ENCODE results near the gene CYP2F1.
A peak's percentile ranks its signal among the peaks of the same experiment; 100 is the strongest.
"Not testable (repeated sequence)": the region's sequence is repeated elsewhere in the genome, so short reads cannot be mapped to it uniquely, and the experiment has no call there.

Gene CYP2F1

DNA sequence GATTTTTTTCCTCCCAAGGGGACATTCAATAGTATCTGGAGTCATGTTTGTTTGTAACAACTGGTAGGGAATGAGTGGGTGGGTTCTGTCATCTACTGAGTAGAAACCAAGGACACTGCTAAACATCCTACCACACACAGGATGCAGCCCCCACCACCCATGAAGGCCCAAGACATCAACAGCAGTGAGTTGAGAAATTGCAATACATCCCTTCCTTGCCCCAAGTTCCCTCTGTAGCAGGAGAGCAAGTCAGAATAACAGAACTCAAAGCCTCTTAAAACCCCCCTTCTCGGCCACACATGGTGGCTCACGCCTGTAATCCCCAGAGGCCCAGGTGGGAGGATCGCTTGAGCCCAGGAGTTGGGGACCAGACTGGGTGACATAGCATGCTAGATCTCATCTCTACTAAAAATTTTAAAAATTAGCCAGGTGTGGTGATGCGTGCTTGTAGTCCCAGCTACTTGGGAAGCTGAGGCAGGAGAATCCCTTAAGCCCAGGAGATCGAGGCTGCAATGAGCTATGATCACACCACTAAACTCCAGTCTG is 2.4 kb upstream of the CYP2F1 start:
- no peak for DNase-seq (ENCODE audit: low read depth)

DNA sequence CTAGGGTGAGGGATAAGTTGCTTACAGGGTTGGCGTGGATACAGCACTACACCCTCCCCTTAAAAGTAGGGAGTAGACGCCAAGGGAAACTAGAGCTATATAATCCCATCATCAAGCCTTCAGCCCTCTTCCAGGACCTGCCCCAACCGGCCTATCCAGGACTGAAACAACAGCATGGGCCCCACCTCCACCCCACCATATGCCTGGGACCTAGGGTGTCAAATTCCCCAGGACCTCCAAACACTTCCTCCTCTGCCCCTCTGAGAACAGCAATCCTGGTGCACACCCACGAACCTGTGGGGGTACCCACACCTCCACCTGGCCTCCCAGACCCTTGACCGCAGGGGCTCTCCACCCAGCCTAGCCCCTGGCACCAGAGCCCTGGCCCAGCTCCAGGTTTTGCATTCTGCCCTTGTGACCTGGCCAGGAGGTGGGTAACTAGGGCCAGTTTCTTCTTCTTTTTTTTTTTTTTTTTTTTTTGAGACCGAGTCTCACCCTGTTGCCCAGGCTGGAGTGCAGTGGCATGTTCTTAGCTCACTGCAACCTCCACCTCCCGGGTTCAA is 1.4 kb upstream of the CYP2F1 start:
- TF ChIP-seq, protein P1, sequence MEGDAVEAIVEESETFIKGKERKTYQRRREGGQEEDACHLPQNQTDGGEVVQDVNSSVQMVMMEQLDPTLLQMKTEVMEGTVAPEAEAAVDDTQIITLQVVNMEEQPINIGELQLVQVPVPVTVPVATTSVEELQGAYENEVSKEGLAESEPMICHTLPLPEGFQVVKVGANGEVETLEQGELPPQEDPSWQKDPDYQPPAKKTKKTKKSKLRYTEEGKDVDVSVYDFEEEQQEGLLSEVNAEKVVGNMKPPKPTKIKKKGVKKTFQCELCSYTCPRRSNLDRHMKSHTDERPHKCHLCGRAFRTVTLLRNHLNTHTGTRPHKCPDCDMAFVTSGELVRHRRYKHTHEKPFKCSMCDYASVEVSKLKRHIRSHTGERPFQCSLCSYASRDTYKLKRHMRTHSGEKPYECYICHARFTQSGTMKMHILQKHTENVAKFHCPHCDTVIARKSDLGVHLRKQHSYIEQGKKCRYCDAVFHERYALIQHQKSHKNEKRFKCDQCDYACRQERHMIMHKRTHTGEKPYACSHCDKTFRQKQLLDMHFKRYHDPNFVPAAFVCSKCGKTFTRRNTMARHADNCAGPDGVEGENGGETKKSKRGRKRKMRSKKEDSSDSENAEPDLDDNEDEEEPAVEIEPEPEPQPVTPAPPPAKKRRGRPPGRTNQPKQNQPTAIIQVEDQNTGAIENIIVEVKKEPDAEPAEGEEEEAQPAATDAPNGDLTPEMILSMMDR (IDR thresholded peaks at IDR 0.05; ENCODE audit: low read depth, low read length, missing control alignments), result no peak
- no peak for DNase-seq (ENCODE audit: low read depth)
- no peak overlapping the region for H3K4me3 ChIP-seq (ENCODE audit: low read depth, low read length)

More for the DNA sequence above, 2.4 kb upstream of the CYP2F1 start:
- no peak overlapping the region for H3K4me3 ChIP-seq (ENCODE audit: low read depth, low read length)
- TF ChIP-seq, protein P1 (IDR thresholded peaks at IDR 0.05; ENCODE audit: low read depth, low read length, missing control alignments), result no peak

DNA sequence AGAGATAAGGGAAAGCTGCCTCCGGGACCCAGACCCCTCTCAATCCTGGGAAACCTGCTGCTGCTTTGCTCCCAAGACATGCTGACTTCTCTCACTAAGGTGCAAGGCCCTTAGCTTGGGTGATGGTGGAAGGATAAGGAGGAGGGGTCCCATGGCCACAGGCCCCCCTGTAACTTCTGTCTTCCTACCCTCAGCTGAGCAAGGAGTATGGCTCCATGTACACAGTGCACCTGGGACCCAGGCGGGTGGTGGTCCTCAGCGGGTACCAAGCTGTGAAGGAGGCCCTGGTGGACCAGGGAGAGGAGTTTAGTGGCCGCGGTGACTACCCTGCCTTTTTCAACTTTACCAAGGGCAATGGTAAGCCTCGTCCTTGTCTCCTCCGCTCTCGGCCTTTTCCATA is 2.0 kb downstream of the CYP2F1 start:
- no peak overlapping the region for H3K4me3 ChIP-seq (ENCODE audit: low read depth, low read length)
- TF ChIP-seq, protein P1 (IDR thresholded peaks at IDR 0.05; ENCODE audit: low read depth, low read length, missing control alignments), result no peak
- DNase-seq (ENCODE audit: low read depth), result no peak

DNA sequence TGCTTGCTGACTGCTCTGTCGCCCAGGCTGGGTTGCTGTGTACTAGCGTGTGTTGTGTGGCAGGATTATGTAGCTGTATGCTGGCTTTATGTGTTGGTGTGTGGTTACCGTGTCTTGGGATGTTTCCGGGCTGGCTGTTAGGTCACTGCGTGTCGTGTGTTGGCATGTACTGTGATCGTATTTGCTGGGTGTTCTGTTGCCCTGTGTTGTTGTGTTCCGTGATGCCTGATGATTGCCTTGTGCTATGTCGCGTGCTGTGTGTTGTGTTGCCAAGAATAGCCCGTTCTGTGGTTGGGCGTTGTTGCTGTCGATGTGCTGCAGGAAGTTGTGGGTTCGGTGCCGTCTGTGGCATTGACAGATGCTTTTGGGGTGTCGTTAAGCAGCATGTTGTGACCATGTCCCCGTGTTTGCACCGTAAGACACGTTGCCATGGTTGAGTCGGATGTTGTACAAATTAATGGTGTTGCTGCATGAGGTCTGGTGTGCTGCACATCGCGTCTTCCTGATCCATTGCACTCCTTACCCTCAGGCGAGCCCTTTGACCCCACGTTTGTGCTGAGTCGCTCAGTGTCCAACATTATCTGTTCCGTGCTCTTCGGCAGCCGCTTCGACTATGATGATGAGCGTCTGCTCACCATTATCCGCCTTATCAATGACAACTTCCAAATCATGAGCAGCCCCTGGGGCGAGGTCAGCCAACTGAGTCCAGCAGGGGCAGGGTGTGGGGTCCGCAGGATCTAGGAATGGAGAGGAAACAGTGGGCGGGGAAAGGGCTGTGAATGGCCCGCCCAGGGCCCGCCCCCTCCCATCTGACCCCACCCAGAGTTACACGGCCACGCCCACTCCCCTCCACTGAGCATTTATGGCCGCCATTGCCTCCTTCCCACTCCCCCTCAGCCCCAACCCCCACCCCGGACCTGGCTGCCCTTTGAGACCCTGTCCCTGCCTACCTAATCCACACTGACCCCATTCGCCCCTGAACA is 7.0 kb downstream of the CYP2F1 start:
- H3K4me3 ChIP-seq (ENCODE audit: low read depth, low read length); DNase-seq (ENCODE audit: low read depth): not testable (repeated sequence)

DNA sequence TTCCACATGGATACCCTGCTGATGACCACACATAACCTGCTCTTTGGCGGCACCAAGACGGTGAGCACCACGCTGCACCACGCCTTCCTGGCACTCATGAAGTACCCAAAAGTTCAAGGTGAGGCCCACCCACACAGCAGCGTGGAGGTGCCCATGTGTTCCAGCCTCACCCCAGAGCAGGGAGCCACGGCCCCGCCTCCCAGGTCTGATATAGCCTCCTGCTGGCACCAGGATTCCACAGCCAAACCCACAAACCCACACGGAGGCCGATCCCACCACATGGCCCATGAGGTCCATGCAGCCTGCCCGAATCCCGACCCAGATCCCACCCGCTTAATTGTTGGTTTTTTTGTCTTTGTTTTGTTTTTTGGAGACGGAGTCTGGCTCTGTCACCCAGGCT is 8.6 kb downstream of the CYP2F1 start:
- DNase-seq (ENCODE audit: low read depth); H3K4me3 ChIP-seq (ENCODE audit: low read depth, low read length): not testable (repeated sequence)

DNA sequence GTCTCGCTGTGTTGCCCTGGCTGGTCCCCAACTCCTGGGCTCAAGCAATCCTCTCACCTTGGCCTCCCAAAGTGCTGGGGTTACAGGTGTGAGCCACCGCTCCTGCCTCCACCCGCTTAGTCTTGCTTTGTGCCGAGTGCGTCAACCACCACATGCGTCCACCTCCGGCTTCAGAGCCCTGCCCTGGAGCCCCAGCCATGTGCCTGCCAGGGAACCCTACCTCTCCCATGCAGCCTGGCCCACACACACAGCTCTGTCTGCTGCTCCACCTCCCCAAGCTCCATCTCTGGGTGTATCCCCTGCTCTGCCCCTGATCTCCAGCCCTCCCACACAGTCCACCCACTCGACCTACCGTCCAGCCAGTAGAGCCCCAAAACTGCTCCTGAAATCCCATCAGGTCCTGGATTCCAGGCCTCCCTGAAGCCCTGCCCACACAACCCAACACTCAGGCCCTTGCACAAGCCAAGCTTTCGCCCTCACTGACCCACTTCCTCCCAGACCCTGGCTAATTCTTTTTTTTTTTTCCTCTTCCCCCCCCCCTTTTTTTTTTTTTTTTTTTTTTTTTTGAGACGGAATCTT is 9.6 kb downstream of the CYP2F1 start:
- no peak for DNase-seq (ENCODE audit: low read depth)
- no peak overlapping the region for H3K4me3 ChIP-seq (ENCODE audit: low read depth, low read length)
- TF ChIP-seq, protein P1 (IDR thresholded peaks at IDR 0.05; ENCODE audit: low read depth, low read length, missing control alignments), result no peak

DNA sequence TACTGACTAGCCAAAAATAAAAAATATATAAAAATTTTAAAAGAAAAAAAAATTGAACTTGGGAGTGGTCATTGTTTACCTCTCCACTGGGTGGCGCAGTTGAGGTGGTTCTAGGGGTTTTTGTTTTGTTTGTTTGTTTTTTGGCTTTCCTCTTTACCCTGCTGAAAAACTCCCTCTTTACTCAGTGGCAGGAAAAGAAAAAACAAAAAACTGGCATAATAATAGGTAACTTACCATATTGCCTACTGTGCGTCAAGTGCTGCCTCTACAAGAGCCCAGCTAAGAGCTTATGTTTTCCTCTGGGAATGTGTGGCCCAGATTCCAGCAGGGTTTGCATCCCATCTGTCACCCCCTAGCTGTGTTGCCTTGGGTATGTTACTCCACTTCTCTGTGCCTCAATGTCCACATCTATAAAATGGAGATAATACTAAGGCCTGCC is 12.6 kb downstream of the CYP2F1 start:
- TF ChIP-seq, protein P1 (IDR thresholded peaks at IDR 0.05; ENCODE audit: low read depth, low read length, missing control alignments), result peak; percentile 62
- not testable (repeated sequence) for DNase-seq (ENCODE audit: low read depth); H3K4me3 ChIP-seq (ENCODE audit: low read depth, low read length)

DNA sequence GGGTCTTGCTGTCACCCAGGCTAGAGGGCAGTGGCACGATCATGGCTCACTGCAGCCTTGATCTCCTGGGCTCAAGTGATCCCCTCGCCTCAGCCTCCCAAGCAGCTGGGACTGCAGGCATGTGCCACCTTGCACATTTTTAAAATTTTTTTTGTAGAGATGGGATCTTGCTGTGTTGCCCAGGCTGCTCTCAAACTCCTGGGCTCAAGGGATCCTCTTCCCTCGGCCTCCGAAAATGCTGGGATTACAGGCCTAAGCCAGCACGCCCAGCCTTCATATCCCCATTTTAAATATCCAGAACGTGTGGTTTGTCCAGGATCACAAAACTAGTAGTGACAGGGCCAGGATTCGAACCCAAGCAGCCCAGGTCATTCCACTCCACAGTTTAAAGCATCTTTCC is 13.1 kb downstream of the CYP2F1 start:
- DNase-seq (ENCODE audit: low read depth); H3K4me3 ChIP-seq (ENCODE audit: low read depth, low read length): not testable (repeated sequence)
